WERI-Rb-1 (cell line): ENCODE data around the gene USF1.
A peak's percentile ranks its signal among the peaks of the same experiment; 100 is the strongest.
"Not testable (repeated sequence)": the region's sequence is repeated elsewhere in the genome, so short reads cannot be mapped to it uniquely, and the experiment has no call there.

Experiments
- DNase-seq: peaks from one replicate; pipeline ENCODE4 v3.0.0-alpha.2; 2020
- H3K27ac ChIP-seq: fragments of 250-450 bp; sonication (Bioruptor Pico); 2 replicates; pipeline ENCODE4 v1.5.1; 2020; ENCODE audit warnings: mild to moderate bottlenecking, moderate library complexity
- H3K27me3 ChIP-seq: fragments of 250-450 bp; sonication (Bioruptor Pico); 2 replicates; pipeline ENCODE4 v1.5.1; 2021; ENCODE audit warnings: mild to moderate bottlenecking, low read depth, moderate library complexity; ENCODE audit not compliant: insufficient read depth, severe bottlenecking
- H3K36me3 ChIP-seq: fragments of 250-450 bp; sonication (Bioruptor Pico); 2 replicates; pipeline ENCODE4 v1.5.1; 2020; ENCODE audit warnings: mild to moderate bottlenecking, moderate library complexity
- H3K4me3 ChIP-seq: 2 replicates; pipeline ENCODE4 v1.5.1; 2011; ENCODE audit warnings: low read depth, mild to moderate bottlenecking, control low read depth, low read length
- H3K9me3 ChIP-seq: fragments of 250-450 bp; sonication (Bioruptor Pico); 2 replicates; pipeline ENCODE4 v1.5.1; 2021; ENCODE audit warnings: mild to moderate bottlenecking, moderate library complexity; ENCODE audit not compliant: severe bottlenecking
- CTCF ChIP-seq: IDR thresholded peaks from 2 replicates; pipeline ENCODE4 v1.5.1; 2011; ENCODE audit warnings: low read depth, mild to moderate bottlenecking, control low read depth, inconsistent platforms, low read length

USF1 gene

GRCh38 chr1:161021165-161021969 lies 24.4 kb downstream of the USF1 start:
- TF ChIP-seq CTCF, result 0 out of 2 replicates have a peak, but pooled peaks have one; percentile 13
- no peaks in the 10 kb centered on the region for H3K27me3 ChIP-seq
- H3K4me3 ChIP-seq, result peak overlapping the region; percentile 88
- peak; percentile 99 for DNase-seq
- H3K27ac ChIP-seq, result peak overlapping the region; percentile 89
- no peaks in the 10 kb centered on the region for H3K9me3 ChIP-seq
- peaks cover 15% of the 10 kb centered on the region for H3K36me3 ChIP-seq

GRCh38 chr1:161020509-161021164 lies 25.1 kb downstream of the USF1 start, which contains the start of gene F11R:
F11R (minus strand) TSS chr1:161021152; CDS start chr1:161021073, 79 bp downstream.
- Histone ChIP-seq H3K9me3 (no peaks in the 10 kb centered on the region), H3K27ac (peak within 1 kb of the TSS; percentile 89), H3K4me3 (peak within 1 kb of the TSS; percentile 88), H3K27me3 (no peaks in the 10 kb centered on the region), H3K36me3 (peaks cover 15% of the 10 kb centered on the region)
- peak; percentile 70 for TF ChIP-seq CTCF
- peak; percentile 80 for DNase-seq

DNA sequence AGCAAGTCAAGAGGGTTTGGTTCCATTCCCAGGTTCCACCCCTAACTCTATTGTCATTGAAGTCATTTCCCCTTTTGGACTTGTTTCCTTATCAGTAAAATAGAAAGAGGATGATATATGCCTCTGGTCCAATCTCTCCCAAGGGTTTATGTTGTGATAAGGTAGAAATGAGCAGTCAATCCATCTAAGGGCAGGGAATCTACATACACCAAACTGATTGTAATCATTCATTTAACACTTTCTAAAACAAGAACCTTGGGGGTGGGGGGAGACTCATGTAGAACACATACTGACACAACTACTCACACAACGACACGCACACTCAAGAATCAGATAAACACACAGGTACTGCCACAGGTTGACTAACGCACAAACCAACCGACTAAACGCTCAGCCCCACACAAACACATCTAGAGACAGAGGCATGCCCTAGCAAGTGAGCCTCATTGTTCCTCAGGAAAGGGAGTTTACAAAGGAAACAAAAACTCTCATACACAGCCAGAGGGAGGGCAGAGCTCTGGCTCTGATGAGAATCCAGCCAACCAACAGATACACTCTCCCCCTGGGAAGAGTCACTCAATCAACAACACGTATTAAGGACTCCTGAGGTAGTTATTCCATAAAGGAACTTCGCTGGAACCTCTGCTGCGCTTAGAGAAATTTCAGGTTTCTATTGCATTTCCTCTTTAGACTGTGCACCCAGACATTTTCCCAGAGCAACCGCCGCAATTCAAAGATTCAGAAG lies 25.9 kb downstream of the USF1 start:
- peak overlapping the region; percentile 89 for H3K27ac ChIP-seq
- no peaks in the 10 kb centered on the region for H3K9me3 ChIP-seq
- peaks cover 15% of the 10 kb centered on the region for H3K36me3 ChIP-seq
- H3K4me3 ChIP-seq, result peak overlapping the region; percentile 88
- no peak for TF ChIP-seq CTCF
- no peaks in the 10 kb centered on the region for H3K27me3 ChIP-seq
- no peak for DNase-seq

DNA sequence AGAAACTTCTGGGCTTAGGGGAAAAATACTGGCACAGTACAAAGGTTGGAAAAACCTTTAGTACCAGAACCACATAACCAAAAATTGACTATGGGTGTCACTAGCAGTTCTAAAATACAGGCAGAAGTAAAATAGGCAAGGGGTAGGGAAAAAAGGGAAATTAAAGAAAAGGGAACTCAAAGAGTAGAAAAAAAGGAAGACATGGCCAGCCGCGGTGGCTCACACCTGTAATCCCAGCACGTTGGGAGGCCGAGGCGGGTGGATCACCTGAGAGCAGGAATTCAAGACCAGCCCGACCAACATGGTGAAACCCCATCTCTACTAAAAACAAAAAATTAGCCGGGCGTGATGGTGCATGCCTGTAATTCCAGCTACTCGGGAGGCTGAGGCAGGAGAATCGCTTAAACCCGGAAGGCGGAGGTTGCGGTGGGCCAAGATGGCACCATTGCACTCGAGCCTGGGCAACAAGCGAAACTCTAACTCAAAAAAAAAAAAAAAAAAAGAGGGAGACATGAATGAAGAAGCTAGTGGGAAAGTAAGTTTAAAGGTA lies 26.6 kb downstream of the USF1 start:
- not testable (repeated sequence) for H3K9me3 ChIP-seq, H3K4me3 ChIP-seq, H3K27ac ChIP-seq, DNase-seq, H3K27me3 ChIP-seq
- peaks cover 20% of the 10 kb centered on the region for H3K36me3 ChIP-seq

GRCh38 chr1:161018631-161018930 lies 27.2 kb downstream of the USF1 start:
- Histone ChIP-seq H3K36me3 (peaks cover 26% of the 10 kb centered on the region), H3K9me3 (no peaks in the 10 kb centered on the region), H3K27me3 (no peaks in the 10 kb centered on the region), H3K27ac (no peak overlapping the region), H3K4me3 (no peak overlapping the region)
- no peak for TF ChIP-seq CTCF
- no peak for DNase-seq
